Measurements from ENCODE around the gene BDH1.
"Not testable (repeated sequence)": the region's sequence is repeated elsewhere in the genome, so short reads cannot be mapped to it uniquely, and the experiment has no call there.

DNA sequence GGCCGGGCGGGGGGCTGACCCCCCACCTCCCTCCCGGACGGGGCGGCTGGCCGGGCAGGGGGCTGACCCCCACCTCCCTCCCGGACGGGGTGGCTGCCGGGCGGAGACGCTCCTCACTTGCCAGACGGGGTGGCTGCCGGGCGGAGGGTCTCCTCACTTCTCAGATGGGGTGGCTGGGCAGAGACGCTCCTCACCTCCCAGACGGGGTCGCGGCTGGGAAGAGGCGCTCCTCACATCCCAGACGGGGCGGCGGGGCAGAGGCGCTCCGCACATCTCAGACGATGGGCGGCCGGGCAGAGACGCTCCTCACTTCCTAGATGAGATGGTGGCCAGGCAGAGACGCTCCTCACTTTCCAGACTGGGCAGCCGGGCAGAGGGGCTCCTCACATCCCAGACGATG is 46.6 kb upstream of the BDH1 start:
- TF ChIP-seq, protein P1, sequence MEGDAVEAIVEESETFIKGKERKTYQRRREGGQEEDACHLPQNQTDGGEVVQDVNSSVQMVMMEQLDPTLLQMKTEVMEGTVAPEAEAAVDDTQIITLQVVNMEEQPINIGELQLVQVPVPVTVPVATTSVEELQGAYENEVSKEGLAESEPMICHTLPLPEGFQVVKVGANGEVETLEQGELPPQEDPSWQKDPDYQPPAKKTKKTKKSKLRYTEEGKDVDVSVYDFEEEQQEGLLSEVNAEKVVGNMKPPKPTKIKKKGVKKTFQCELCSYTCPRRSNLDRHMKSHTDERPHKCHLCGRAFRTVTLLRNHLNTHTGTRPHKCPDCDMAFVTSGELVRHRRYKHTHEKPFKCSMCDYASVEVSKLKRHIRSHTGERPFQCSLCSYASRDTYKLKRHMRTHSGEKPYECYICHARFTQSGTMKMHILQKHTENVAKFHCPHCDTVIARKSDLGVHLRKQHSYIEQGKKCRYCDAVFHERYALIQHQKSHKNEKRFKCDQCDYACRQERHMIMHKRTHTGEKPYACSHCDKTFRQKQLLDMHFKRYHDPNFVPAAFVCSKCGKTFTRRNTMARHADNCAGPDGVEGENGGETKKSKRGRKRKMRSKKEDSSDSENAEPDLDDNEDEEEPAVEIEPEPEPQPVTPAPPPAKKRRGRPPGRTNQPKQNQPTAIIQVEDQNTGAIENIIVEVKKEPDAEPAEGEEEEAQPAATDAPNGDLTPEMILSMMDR (IDR thresholded peaks at IDR 0.05; ENCODE audit: low read depth, low read length): not testable (repeated sequence)
- TF ChIP-seq, protein P2, sequence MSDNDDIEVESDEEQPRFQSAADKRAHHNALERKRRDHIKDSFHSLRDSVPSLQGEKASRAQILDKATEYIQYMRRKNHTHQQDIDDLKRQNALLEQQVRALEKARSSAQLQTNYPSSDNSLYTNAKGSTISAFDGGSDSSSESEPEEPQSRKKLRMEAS (IDR thresholded peaks at IDR 0.05; ENCODE audit: low read depth, low read length): not testable (repeated sequence)
- TF ChIP-seq POLR2A (IDR thresholded peaks at IDR 0.05; ENCODE audit: extremely low read depth, insufficient read length): not testable (repeated sequence)
